Measurements from ENCODE around the gene GLI2. TPM values are rescaled to one million over a fixed set of nuclear protein-coding genes. Genes with fewer than 3 reads are reported as not detected.

GLI2 gene
- total RNA-seq, 1 experiment from 2014 or later: 4.0 TPM

DNA sequence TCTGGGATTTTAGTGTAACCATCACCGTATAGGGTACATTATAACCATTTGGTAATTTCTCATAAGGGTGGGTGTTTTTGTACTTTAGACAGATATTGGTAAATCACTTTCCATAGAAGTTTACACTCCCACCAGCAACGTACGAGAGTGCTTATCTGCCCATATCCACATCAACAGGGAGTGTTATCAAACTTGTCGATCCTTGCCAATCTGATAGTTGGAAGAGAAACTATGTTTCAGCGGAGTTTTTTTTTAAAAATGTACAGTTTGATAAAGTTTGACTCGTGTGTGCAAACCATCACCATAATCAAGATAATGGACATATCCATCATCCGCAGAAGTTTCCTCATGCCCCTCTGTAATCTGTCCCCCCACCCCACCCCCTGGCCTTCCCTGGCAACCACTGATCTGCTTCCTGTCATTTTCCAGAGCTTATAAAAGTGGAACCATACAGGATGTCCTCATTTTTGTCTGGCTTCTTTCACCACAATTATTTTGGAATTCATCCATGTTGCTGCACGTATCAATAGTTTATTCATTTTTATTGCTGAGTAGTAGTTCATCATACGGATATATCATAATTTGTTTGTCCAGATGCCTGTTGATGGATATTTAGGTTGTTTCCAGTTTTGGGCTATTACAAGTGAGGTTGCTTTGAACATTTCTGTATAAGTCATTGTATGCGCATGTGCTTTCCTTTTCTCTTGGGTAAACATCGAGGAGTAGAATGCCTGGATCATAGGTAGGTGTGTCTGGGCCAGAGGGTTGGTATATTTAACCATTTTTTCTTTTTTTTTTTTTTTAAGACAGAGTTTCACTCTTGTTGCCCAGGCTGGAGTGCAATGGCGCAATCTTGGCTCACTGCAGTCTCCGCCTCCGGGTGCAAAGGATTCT, 18.6 kb downstream of the GLI2 start:
- TF ChIP-seq, protein P1, sequence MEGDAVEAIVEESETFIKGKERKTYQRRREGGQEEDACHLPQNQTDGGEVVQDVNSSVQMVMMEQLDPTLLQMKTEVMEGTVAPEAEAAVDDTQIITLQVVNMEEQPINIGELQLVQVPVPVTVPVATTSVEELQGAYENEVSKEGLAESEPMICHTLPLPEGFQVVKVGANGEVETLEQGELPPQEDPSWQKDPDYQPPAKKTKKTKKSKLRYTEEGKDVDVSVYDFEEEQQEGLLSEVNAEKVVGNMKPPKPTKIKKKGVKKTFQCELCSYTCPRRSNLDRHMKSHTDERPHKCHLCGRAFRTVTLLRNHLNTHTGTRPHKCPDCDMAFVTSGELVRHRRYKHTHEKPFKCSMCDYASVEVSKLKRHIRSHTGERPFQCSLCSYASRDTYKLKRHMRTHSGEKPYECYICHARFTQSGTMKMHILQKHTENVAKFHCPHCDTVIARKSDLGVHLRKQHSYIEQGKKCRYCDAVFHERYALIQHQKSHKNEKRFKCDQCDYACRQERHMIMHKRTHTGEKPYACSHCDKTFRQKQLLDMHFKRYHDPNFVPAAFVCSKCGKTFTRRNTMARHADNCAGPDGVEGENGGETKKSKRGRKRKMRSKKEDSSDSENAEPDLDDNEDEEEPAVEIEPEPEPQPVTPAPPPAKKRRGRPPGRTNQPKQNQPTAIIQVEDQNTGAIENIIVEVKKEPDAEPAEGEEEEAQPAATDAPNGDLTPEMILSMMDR (conservative IDR thresholded peaks at IDR 0.05; ENCODE audit: low read depth, low read length): no peak
- TF ChIP-seq EZH2 (IDR thresholded peaks at IDR 0.05; ENCODE audit: low read length, unreplicated experiment) (no peak), EZH2phosphoT487 (IDR thresholded peaks at IDR 0.05; ENCODE audit: borderline replicate concordance, low read length) (no peak)
- Histone ChIP-seq H3K36me3 (ENCODE audit: low read depth, low read length) (no peaks in the 10 kb centered on the region), H4K20me1 (ENCODE audit: low read length) (no peaks in the 10 kb centered on the region), H3K4me3 (ENCODE audit: low read length) (peak overlapping the region; percentile 21), H3K27ac (ENCODE audit: low read length) (peak overlapping the region; percentile 20), H3K9ac (ENCODE audit: low read length) (no peak overlapping the region), H3K27me3 (ENCODE audit: low read length) (no peaks in the 10 kb centered on the region), H3K9me3 (ENCODE audit: low read length) (no peaks in the 10 kb centered on the region), H3K9me2 (replicated peaks; ENCODE audit: low read length) (no peaks in the 10 kb centered on the region), H2AFZ (ENCODE audit: low read length) (peak overlapping the region; percentile 29), H3F3A (ENCODE audit: low read length, unreplicated experiment) (no peaks in the 10 kb centered on the region), H3K4me2 (ENCODE audit: low read length) (peak overlapping the region; percentile 50), H3K79me2 (ENCODE audit: low read length) (no peaks in the 10 kb centered on the region), H3K4me1 (ENCODE audit: insufficient read depth, low read length) (peaks cover 13% of the 10 kb centered on the region)
- ChIA-PET POLR2A (ENCODE audit: unreplicated experiment) (no interaction called here), CTCF (interaction anchor here (0.6 kb wide), 1 partner anchor 11 kb away, joined by 6 read pairs; no protein-coding TSS in a partner anchor)
- ATAC-seq (peak; percentile 90), DNase-seq (peak; percentile 71)
- intact Hi-C loops (cut with micrococcal nuclease): no loop called here
- BruUV-seq (replicated peaks): no TSS peak

DNA sequence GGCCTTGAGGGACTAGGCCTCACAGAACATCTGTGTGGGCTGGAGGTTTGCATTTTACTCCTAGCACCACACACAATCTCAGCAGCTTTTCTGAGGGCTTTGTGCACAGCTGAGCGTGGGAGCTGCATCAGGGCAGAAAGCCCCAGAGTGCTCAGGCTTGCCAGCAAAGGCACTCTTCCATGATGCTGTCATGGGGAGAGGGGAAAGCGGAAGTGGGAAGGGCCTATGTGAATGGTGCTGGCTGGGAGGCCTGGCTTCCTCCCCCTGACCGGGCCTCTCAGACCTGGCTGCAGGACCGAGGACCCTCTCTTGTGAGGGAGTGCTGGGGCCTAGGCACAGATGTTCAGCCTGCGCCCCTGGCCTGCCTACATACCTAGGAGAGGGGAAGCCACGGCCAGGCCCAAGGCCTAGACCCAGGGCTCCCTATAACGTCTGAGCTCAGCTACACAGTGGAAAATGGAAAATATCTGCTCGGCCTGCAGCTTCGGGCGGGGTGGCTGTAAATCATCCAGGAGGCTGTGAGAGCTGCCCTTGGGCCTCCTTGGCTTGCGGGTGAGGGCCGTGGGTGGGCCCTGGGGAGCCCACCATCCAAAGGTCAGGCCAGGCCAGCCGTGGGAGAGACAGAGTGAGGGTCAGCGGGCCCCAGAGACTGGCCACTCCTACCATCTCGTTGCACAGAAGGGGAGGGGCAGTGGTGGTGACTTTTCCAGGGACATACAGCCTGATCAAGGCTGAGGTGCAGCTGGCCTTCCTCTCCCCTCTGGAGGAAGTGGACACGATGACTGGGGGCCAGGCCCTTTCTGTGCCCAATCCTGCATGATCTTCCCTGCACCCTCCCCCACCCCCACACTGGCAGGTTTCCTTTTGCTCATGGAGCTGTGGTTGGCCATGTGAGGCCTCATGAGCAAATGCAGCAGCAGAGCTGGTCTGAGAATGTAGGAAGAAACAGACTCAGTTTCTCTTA, 22.8 kb downstream of the GLI2 start:
- no peaks in the 10 kb centered on the region for H3K79me2 ChIP-seq (ENCODE audit: low read length)
- no peak overlapping the region for H2AFZ ChIP-seq (ENCODE audit: low read length)
- ATAC-seq: no peak
- no peaks in the 10 kb centered on the region for H3F3A ChIP-seq (ENCODE audit: low read length, unreplicated experiment)
- DNase-seq: no peak
- intact Hi-C loops (cut with micrococcal nuclease): no loop called here
- TF ChIP-seq, protein P1 (conservative IDR thresholded peaks at IDR 0.05; ENCODE audit: low read depth, low read length): no peak
- TF ChIP-seq EZH2 (IDR thresholded peaks at IDR 0.05; ENCODE audit: low read length, unreplicated experiment): no peak
- TF ChIP-seq EZH2phosphoT487 (IDR thresholded peaks at IDR 0.05; ENCODE audit: borderline replicate concordance, low read length): no peak
- H3K9ac ChIP-seq (ENCODE audit: low read length): no peak overlapping the region
- BruUV-seq (replicated peaks): no TSS peak
- H4K20me1 ChIP-seq (ENCODE audit: low read length): no peaks in the 10 kb centered on the region
- H3K9me3 ChIP-seq (ENCODE audit: low read length): no peaks in the 10 kb centered on the region
- ChIA-PET CTCF (no interaction called here), POLR2A (ENCODE audit: unreplicated experiment) (no interaction called here)
- H3K27me3 ChIP-seq (ENCODE audit: low read length): no peaks in the 10 kb centered on the region
- H3K4me1 ChIP-seq (ENCODE audit: insufficient read depth, low read length): peaks cover 13% of the 10 kb centered on the region
- H3K36me3 ChIP-seq (ENCODE audit: low read depth, low read length): no peaks in the 10 kb centered on the region
- H3K9me2 ChIP-seq (replicated peaks; ENCODE audit: low read length): no peaks in the 10 kb centered on the region
- H3K4me3 ChIP-seq (ENCODE audit: low read length): no peak overlapping the region
- H3K4me2 ChIP-seq (ENCODE audit: low read length): no peak overlapping the region
- H3K27ac ChIP-seq (ENCODE audit: low read length): no peak overlapping the region

All from PC-3 (cell line).